DMS114 treated with DMSO at 0.1 percent for 48 hours (cell line): Measurements from ENCODE around the gene RARRES2.
"Not testable (repeated sequence)": the region's sequence is repeated elsewhere in the genome, so short reads cannot be mapped to it uniquely, and the experiment has no call there.

Source experiments
- DNase-seq: peaks from one replicate; lab custom pipeline; 2025; ENCODE audit not compliant: unreplicated experiment; lab: John Stamatoyannopoulos, UW

The RARRES2 gene

GRCh38 chr7:150341263-150342120 is at the start of gene RARRES2:
Gene RARRES2 (minus strand): TSS chr7:150341629. CDS start chr7:150340609, 1,020 bp downstream.
- no peak for DNase-seq

- DNase-seq = no peak
Observed at GRCh38 chr7:150390205-150390604, 48.8 kb upstream of the RARRES2 start.

GRCh38 chr7:150389532-150389816 is 48.0 kb upstream of the RARRES2 start:
- DNase-seq = no peak

- no peak for DNase-seq
Observed at GRCh38 chr7:150388709-150389531, 47.5 kb upstream of the RARRES2 start.

- no peak for DNase-seq
Observed at GRCh38 chr7:150388306-150388705, 46.9 kb upstream of the RARRES2 start.

- not testable (repeated sequence) for DNase-seq
Observed at GRCh38 chr7:150385884-150386283, 44.5 kb upstream of the RARRES2 start.

- DNase-seq = no peak
Observed at GRCh38 chr7:150385302-150385723, 43.9 kb upstream of the RARRES2 start.

GRCh38 chr7:150384406-150385301 is 43.2 kb upstream of the RARRES2 start:
- DNase-seq = no peak

GRCh38 chr7:150383710-150384397 is 42.4 kb upstream of the RARRES2 start:
- DNase-seq = no peak

GRCh38 chr7:150382844-150383225 is 41.4 kb upstream of the RARRES2 start:
- no peak for DNase-seq

- DNase-seq = no peak
Observed at GRCh38 chr7:150382123-150382843, 40.9 kb upstream of the RARRES2 start.

- no peak for DNase-seq
Observed at GRCh38 chr7:150381785-150382122, 40.3 kb upstream of the RARRES2 start.

- DNase-seq = no peak
Observed at GRCh38 chr7:150381096-150381495, 39.7 kb upstream of the RARRES2 start.

- DNase-seq = no peak
Observed at GRCh38 chr7:150380463-150380862, 39.0 kb upstream of the RARRES2 start.

GRCh38 chr7:150379441-150380379 is 38.3 kb upstream of the RARRES2 start:
- no peak for DNase-seq

GRCh38 chr7:150378853-150379440 is 37.5 kb upstream of the RARRES2 start, which contains the start of gene ZNF775:
Gene ZNF775 (plus strand): TSS chr7:150379330. CDS start chr7:150388471, 9,141 bp downstream.
- DNase-seq = peak; percentile 74

GRCh38 chr7:150378115-150378852 is 36.9 kb upstream of the RARRES2 start:
- DNase-seq = no peak

- DNase-seq = no peak
Observed at GRCh38 chr7:150377635-150378034, 36.2 kb upstream of the RARRES2 start.
